ENCODE data around the gene NKD2.
"Not testable (repeated sequence)": the region's sequence is repeated elsewhere in the genome, so short reads cannot be mapped to it uniquely, and the experiment has no call there.

NKD2 gene

GRCh38 chr5:966941-967340 lies 41.7 kb upstream of the NKD2 start:
- DNase-seq (ENCODE audit: low read depth), result no peak
- H3K4me3 ChIP-seq (ENCODE audit: low read depth, low read length), result no peak overlapping the region
- TF ChIP-seq CTCF (IDR thresholded peaks at IDR 0.05; ENCODE audit: insufficient read depth, low read depth, low read length, missing control alignments), result no peak

GRCh38 chr5:968881-969280 lies 39.7 kb upstream of the NKD2 start:
- DNase-seq (ENCODE audit: low read depth), result no peak
- no peak for TF ChIP-seq CTCF (IDR thresholded peaks at IDR 0.05; ENCODE audit: insufficient read depth, low read depth, low read length, missing control alignments)
- no peak overlapping the region for H3K4me3 ChIP-seq (ENCODE audit: low read depth, low read length)

- no peak overlapping the region for H3K4me3 ChIP-seq (ENCODE audit: low read depth, low read length)
- TF ChIP-seq CTCF (IDR thresholded peaks at IDR 0.05; ENCODE audit: insufficient read depth, low read depth, low read length, missing control alignments), result no peak
Measured at GRCh38 chr5:969408-969839, 39.2 kb upstream of the NKD2 start.

GRCh38 chr5:972575-972974 lies 36.0 kb upstream of the NKD2 start:
- DNase-seq (ENCODE audit: low read depth); H3K4me3 ChIP-seq (ENCODE audit: low read depth, low read length): not testable (repeated sequence)

More at GRCh38 chr5:969408-969839, 39.2 kb upstream of the NKD2 start:
- DNase-seq (ENCODE audit: low read depth), result no peak

- no peak for DNase-seq (ENCODE audit: low read depth)
- H3K4me3 ChIP-seq (ENCODE audit: low read depth, low read length), result no peak overlapping the region
- TF ChIP-seq CTCF (IDR thresholded peaks at IDR 0.05; ENCODE audit: insufficient read depth, low read depth, low read length, missing control alignments), result no peak
Measured at GRCh38 chr5:976849-977751, 31.5 kb upstream of the NKD2 start.

- no peak for TF ChIP-seq CTCF (IDR thresholded peaks at IDR 0.05; ENCODE audit: insufficient read depth, low read depth, low read length, missing control alignments)
- no peak for DNase-seq (ENCODE audit: low read depth)
- H3K4me3 ChIP-seq (ENCODE audit: low read depth, low read length), result no peak overlapping the region
Measured at GRCh38 chr5:978054-978453, 30.5 kb upstream of the NKD2 start.

GRCh38 chr5:978693-979092 lies 29.9 kb upstream of the NKD2 start:
- no peak overlapping the region for H3K4me3 ChIP-seq (ENCODE audit: low read depth, low read length)
- no peak for TF ChIP-seq CTCF (IDR thresholded peaks at IDR 0.05; ENCODE audit: insufficient read depth, low read depth, low read length, missing control alignments)
- DNase-seq (ENCODE audit: low read depth), result no peak

All from GM12865 (cell line).